ENCODE data around the gene GFI1. TPM values are rescaled to one million over a fixed set of nuclear protein-coding genes. Genes with fewer than 3 reads are reported as not detected.

Gene GFI1
- total RNA-seq, 1 donor from 2014 or later: not detected

DNA sequence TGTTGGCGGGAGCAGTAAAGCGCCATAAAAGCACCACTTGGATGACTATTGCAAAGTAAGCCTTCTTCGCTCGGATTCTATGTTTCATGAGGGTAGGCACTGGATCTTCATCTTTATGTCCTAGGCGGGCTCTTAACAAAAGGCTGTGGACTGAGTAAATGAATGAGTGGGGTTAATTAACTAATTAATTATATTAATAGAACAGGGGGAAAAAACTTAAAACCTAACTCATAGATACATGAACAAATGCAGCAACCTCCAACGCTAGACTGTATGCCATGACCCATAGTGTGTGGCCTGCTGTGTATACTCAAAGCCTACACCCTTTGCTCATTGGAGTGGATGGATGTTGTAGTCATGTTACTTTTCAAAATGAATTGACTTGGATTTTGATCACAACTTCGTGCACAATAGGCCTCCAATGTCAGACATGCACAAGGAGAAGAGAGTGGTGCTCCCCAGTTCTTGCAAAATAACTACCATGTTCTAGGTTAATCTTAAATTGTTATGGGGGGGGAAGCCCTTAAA is 417 bp upstream of the GFI1 start:
- DNase-seq: no peak

DNA sequence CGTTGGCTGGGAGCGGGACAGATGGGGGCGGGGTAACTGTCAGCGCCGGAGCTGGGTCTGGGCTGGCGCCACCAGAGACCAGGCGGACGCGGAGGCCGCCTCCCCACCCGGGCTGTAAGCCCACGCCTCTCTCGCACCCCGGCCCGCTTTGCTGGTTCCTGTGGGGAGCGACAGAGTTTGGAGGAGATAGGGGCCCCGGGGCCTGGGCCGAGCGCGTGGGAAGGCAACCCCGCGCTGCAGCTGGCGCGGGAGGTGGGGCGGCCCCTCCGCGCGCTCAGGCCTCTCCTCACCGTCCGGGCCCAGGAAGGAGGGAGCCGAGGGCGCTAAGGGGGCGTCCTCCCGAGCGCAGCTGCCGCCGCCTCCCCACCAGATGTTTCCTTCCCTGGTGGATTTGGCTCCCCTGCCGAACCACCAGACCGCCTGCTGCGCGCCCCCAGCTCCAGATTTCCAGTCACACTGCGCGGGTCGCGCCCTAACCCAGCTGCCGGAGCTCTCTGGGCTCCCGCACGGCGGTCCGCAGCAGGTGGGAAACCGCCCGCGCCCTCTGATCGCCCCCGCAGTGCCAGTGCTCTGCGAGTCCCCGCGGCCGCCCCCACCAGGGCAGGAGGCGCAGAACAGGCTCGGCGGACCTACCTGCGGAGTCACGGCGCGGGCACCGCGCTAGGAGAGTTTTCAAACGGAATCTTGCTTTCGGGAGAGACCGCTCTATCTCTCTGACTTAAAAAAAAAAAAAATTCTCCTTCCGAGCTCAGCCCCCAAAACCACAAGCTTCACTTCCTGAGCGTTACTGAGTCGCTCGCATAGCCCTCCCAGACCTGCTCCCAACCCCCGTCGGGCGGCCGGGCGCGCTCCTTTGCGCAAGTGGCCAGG is 1.1 kb downstream of the GFI1 start:
- no peak for DNase-seq

DNA sequence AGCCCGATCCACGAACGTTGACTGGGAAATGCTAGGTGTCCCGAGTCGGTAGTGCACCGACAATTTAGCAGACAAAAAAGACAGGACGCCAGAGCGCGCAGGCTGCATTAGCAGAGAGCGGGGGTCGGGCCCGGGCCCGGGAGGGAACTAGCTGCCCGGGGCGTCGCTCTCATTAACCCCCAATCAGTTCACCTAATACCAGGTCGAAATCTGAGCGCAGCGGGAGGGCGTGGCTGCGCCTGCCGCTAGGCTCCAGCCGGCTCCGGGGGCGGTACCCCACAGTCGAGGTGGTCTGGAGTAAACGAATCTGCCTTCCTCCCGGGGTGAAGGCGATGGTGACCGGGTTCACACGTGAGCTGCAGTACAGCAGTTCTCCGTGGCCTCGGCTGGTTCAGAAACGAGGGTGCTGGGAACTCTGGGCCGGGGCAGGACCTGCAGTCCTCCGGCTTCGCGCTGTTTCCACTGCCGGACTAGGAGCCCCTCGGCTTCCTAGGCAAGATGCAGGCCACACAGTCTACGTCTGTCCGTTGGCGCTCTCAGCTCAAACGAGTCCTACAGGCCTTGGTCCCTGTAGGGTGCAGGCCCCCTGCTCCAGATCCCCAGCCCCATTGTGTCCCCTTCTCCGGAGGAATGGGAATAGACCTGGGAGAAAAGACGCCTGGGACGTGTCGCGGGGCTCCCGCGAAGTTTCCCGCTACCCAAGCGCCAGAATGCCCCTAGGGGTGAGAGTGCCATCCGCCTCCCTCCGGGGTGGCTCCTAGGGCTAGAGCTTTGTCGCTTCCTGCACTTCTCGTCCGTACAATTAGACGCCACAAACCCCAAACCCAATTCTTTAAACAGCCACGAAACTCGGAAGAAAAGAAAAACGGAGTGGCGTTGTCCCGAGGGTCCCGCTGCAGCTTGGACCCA is 2.0 kb downstream of the GFI1 start:
- DNase-seq: no peak

DNA sequence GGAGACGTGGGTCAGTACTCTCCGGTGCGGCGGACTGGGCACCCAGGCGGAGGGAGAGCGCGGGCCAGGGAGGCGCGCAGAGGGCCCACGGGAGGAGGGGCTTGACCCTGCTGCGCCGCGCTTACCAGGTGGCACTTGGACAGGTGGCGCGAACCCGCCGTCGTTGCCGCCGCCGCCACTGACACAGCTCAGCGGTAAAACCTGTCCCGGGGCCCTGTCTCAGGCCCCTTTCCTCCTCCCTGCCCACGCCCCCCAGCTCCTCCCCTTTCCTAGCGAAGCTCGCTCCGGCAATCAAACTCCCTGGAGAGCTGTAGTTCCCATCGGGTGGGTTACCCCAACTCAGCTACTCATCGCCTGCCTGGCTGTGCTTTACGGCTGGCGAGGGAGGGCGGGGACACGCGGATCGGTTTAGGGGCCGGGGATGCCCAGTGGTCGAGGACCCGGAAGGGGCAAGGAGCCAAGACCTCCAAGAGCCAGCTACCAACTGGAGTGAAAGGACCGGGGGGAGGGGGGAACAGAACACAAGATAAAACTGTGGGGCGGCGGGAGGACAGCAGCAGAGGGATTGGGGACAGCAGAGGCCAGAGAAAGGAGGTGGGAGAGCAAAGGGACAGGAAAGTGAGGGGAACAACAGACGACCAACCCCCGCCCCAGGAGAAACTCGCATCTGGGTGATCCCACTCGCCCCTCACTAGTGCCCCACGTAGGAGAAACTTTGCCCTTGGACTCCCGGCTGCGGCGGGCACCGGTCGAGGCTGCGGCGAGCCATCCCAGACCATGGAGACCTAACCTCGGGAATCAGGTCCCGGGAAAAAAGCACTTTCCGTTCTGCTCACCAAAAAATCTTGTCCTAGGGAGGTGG is 2.9 kb downstream of the GFI1 start:
- no peak for DNase-seq

DNA sequence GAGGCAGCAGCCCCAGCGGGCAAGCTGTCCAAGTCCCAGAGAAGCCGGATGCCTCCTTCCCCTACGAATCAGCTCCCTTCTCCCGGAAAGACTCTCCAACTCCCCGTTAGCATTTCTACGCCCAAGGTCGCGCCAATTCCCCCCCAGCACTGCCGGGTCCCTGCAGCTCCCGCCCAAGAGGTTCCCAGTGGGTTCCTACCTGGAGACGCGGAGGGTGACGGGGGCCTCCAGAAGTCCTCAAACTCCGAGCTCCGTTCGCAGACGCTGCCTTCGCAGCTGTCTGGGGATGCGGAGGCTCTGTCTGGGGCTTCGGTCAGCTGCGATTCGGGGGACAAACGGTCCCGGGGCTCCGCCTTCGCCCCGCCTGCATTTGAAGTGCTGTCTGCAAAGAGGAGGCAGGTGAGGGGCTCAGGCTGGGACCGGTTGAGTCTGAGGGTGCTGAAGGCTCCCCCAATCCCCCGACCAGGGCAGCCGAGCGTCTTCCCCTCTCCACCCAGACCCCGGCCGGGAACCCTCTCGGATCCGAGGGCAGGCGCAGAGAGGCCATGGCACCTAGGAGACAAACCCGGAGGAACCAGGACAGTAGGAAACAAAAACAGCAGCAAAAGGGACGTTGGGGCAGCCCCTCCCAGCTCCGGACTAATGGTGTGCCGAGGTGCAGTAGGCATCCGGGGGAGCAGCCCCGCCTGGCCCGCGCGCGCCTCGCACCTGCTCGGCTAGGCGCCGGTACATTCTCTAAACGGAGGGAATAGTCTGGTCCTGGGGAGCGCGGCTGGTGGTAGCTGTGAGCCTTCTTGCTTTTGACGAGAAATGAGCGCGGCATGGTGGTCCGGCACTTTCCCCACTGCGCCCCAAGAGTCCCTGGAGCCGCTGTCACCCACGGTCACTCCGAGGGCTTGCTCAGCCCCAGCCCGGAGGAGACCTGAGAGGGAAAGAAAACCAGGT is 3.8 kb downstream of the GFI1 start:
- DNase-seq: no peak

DNA sequence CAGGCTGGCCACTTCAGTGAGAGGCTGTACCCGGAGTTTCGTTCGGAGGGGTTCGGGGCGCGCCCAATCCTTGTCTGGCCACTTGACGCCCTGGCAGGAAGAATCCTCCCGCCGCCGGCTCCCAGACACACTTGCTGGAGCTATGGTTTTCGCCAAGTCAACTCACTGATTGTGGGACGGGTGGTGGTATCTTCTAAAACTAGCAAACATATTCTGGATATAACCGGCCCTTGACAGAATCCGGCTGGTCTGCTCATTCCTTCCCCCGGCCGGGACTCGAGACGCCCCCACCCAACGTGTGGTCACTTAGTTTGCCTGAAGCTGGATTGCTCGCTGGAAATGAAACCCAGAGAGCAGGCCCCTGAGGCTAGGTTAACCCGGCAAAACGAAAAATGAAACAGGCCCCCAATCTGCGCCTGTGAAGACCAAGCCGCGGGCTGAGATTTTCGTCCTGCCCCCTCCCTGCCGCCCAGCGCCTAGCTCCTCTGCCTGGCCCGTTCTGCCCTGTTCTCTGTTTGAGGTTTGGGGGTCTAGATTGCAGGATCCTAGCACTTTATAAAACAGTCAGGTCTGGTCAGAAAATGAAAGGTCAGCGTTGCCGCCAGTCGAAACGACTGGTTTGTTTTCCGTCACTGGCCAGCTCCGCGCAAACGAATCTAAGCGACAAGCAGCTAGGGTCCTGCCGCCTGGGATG is 4.6 kb downstream of the GFI1 start:
- no peak for DNase-seq

DNA sequence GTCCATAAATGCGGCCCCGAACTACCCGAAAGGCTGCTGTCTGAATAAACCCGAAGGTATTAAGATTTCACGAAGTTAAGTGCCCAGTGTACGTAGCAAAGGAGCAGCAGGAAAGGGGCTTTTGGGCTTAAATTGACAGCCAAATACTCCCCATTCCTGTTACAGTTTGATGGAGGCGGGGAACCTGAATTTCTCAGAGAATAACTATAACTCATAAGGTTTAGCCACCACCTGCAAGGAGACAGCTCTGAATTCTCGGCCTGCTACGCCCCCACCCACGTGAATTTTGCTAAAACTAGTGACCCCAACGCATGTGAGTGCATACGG is 5.2 kb downstream of the GFI1 start:
- no peak for DNase-seq

DNA sequence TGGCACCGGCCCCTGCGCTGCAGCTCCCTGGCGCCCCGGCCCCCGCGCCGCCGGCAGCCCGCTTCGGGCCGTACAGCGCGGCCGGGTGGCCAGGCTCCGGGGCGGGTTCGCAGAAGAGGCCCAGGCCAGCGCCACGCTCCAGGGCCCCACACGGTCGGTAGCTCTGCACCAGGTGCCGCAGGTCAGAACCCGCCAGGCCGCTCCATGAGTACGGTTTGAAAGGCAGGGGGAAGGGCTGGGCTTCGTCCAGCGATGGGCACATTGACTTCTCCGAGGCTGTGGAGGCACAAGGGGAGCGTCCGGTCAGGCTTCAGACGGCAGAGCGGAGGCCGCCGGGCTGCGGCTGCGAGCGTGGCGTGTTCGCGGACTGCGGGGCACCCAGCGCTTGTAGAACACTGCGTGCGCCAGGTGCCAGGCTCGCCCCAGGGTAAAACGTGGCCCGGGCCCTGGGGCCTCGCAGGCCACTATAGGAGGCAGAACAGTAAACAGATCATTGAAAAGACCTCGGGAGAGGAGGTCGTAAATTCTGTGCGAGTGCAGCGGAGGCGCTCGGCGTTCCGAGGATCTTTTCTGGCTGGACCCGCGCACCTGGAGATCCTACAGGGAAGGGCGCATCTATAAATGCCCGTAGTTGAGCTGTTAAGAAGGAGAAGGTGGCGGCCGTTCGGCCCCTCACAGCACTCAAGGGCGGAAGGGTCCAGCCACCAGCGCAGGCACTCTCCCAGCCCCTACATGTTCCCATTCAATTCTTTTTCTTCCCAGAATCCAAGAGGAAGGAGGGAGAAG is 5.7 kb downstream of the GFI1 start:
- no peak for DNase-seq

DNA sequence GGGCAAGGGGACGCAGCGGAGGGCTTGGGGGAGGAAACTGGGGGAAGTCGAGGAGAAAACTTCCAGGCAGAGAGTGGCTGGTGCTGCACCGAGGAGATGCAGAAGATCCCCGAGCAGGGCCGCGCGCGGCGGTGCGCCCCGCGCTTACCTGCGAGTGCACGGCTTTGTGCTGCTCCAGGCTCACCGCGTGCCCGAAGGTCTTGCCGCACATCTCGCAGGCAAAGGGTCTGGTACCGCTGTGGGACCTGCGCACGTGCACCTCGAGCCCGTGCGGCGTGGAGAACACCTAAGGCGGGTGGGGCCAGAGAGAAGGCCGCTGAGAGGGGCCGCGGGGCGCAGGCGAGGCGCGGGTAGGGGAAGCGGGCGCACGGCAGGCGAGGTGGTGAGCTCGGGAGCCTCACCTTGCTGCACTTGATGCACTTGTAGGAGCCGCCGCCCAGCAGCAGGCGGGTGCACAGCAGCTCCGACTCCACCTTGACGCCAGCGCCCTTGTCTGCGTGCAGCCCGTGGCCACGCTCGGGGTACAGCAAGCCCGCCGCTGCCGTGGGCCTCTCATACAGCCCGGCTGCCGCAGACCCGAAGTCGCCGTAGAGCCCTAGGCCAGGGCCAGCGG is 6.4 kb downstream of the GFI1 start:
- no peak for DNase-seq

DNA sequence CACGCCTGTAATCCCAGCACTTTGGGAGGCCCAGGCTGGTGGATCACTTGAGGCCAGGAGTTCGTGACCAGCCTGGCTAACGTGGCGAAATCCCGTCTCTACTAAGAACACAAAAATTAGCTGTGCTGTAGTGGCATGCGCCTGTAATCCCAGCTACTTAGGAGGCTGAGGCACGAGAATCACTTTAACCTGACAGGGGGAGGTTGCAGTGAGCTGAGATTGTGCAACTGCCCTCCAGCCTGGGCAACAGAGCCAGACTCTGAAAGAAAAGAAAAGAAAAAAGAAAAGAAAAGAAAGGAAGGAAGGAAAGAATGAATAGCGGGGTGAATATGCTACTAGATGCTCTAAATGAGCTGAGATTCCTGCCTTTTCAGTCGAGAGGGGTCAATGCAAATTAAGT is 7.1 kb downstream of the GFI1 start:
- no peak for DNase-seq

DNA sequence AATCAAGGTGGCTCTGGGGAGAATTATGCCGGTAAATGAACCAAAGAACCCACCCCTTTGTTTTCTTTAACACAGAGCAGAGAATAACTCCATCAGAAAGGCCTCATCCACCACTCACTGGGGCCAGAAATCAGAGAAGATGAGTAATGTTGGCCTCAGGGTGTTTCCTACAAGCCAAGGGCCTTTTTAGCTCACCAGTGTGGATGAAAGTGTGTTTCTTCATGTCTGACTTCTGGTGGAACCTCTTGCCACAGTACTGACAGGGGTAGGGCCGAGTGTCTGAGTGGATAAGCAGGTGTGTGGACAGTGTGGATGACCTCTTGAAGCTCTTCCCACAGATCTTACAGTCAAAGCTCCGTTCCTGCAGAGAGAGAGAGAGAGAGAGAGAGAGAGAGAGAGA is 8.3 kb downstream of the GFI1 start:
- no peak for DNase-seq

DNA sequence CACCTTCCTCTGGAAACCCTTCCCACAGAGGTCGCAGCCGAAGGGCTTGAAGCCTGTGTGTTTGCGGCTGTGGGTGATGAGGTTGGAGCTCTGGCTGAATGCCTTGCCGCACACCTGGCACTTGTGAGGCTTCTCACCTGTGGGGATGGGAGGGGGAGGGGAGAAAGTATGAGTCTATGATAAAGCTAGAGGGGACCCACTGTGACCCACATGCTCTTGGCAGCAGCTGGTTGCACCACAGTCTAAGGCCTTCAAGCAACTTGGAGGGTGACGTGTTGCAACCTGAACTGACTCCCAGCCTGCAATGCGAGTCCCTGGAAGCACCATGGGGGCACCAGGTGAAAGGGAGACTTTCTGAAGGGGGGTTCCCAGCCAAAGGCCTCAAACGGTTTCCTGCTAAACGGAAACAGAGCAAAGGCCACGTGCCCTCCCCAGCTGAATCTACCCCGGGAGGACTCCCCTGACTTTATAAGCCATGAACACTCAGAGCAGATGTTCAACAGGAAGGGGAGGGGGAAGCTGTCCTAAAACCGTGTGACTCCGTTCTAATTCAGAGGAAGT is 10.6 kb downstream of the GFI1 start:
- DNase-seq: no peak

DNA sequence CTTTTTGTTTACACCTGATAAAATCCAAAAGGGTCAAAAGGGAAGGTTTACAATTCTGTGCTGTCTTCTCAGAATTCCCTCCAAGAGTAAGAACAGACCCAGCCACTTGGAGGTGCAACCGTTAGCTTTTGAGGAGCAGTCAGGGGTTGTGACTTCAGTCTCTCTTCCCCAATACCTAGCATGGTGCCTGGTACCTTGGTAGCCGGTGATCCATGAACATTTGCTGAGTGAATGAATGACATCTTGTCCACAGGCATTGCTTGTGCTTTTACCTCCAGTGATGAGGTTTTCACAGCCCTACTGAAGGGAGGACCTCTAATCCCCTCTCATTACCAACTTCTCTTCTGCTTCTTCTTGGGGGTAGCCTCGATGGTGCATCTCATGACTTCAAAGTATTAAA is 11.7 kb downstream of the GFI1 start:
- no peak for DNase-seq

DNA sequence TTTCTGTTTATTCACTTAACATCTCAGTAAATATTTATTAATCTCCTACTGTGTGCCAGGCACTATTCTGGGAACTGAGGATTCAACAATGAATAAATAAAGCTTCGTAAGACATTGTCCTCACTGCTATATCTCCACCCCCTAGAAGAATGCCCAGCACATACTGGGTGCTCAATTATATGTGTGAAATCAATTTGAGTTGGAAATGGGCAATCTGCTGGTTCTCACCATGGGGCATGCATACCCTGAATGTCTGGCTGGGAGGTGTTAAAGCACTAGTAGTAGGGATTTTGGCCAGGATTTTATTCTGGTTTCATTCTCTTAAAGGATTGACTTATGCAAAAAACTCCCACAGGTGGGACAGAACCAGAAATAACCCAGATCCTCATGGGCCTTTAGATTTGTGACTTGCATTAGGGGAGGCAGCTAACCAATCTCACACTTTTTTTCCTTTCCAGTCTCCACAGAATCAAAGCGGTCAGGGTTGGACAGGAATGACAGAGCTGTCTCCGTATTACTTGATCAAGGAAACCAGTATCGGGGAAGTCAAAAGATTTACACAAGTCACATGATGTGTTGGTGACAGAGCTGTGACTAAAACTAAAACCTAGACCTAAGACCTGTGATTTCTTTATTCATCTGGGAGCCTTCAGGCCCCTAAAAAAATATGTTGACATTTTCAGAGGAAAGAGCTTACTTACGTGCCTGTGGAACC is 12.8 kb downstream of the GFI1 start:
- DNase-seq: no peak

DNA sequence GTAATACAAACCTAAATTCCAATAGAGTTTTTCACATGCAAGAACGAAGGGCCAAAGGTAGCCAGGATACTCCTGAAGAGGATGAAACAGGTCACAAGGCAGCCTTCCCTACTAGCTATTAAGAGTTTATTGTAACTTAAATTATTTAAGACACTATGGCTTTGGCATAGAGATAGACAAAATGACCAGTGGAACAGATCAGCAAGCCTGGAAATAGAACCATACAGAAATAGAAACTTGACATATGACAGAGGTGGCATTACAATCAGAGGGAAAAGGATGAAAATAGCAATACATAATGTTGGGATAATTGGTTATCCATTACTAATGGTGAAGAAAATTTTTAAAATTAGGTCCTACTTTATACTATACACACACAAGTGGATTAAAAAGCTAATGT is 16.5 kb downstream of the GFI1 start:
- DNase-seq: no peak

DNA sequence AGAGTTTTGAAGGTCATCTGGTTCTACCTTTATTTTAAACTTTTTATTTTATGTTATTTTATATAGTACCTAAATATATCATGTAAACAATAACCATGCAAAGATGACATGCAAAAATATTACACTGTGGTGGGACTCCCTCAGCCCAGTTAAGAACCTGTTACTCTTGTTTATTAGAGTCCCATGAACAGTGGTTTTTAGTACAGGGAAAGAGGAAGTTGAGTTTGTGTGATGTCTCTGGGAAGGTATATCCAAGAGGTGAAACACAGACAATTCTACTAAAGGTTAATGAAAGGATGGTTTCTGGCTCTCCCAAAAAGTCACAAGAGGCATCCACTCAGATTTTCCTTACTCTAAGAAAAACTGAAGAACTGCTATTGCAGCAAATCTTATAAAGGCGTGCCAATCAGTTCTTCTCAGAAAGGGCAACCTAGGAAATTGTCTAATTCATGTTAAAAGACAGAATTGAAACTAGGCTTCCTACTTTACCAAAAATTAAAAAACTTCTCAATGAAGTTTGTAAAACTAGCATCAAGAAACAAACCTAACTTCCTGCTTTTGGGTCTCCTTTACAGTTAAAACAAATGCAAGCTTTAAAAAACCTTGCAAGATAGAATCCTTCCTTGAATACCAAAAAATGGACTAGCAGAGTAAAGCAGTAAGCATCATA is 19.9 kb downstream of the GFI1 start:
- no peak for DNase-seq

DNA sequence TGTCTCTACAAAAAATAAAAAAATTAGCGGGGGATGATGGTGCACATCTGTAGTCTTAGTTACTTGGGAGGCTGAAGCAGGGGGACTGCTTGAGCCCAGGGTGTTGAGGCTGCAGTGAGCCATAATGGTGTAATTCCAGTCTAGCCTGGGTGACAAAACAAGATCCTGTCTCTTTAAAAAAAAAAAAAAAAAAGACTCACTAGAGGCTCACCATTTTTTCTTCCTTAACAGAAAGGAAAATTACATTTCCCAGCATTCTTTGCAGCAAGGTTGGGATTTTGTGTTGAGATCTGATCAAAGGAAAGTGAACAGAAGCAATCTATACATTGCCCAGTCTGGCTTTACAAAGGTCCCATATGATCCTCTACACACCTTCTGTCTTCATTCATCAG is 21.5 kb downstream of the GFI1 start:
- no peak for DNase-seq
